Trophoblast cell (in vitro differentiated cells and primary cell): Measurements from ENCODE around the gene KDM4C.
A peak's percentile ranks its signal among the peaks of the same experiment; 100 is the strongest.

Experiments used
- DNase-seq, 2 donors: peaks; one replicate each; pipeline ENCODE4 v3.0.0-alpha.2; 2016
- H2AFZ ChIP-seq: 2 replicates; pipeline ENCODE4 v1.6.1; 2013; ENCODE audit warnings: low read length, moderate library complexity, mild to moderate bottlenecking; ENCODE audit not compliant: insufficient read depth, poor library complexity
- H2AK5ac ChIP-seq: 2 replicates; pipeline ENCODE4 v1.6.1; 2013; ENCODE audit warnings: mild to moderate bottlenecking, low read length
- H2BK120ac ChIP-seq: 2 replicates; pipeline ENCODE4 v1.6.1; 2013; ENCODE audit warnings: low read length, mild to moderate bottlenecking, moderate library complexity; ENCODE audit not compliant: insufficient read depth, poor library complexity
- H2BK12ac ChIP-seq: 2 replicates; pipeline ENCODE4 v1.6.1; 2013; ENCODE audit warnings: mild to moderate bottlenecking, low read length, moderate library complexity
- H2BK5ac ChIP-seq: 2 replicates; pipeline ENCODE4 v1.6.1; 2013; ENCODE audit warnings: low read length, low read depth, moderate library complexity, mild to moderate bottlenecking; ENCODE audit not compliant: poor library complexity
- H3K14ac ChIP-seq: 2 replicates; pipeline ENCODE4 v1.6.1; 2013; ENCODE audit warnings: mild to moderate bottlenecking, low read length
- H3K18ac ChIP-seq: 2 replicates; pipeline ENCODE4 v1.6.1; 2013; ENCODE audit warnings: mild to moderate bottlenecking, low read length
- H3K23ac ChIP-seq: 2 replicates; pipeline ENCODE4 v1.6.1; 2013; ENCODE audit warnings: low read length
- H3K27ac ChIP-seq: 2 replicates; pipeline ENCODE4 v1.5.1; 2013; ENCODE audit warnings: low read depth, mild to moderate bottlenecking, inconsistent platforms, low read length, moderate library complexity
- H3K27me3 ChIP-seq: 2 replicates; pipeline ENCODE4 v1.6.1; 2013; ENCODE audit warnings: inconsistent platforms, mild to moderate bottlenecking, low read length, moderate library complexity; ENCODE audit not compliant: insufficient read depth
- H3K36me3 ChIP-seq, 2 experiments: 1 replicate in 1 of 2; 2 replicates in 1 of 2; pipeline ENCODE4 v1.6.1; 2013; ENCODE audit warnings: low read length in 2 of 2, mild to moderate bottlenecking in 2 of 2, moderate library complexity in 1 of 2; ENCODE audit not compliant: insufficient read depth in 2 of 2, control insufficient read depth in 1 of 2
- H3K4ac ChIP-seq: 2 replicates; pipeline ENCODE4 v1.6.1; 2013; ENCODE audit warnings: low read depth, mild to moderate bottlenecking, low read length, moderate library complexity
- H3K4me1 ChIP-seq, 2 experiments: 1 replicate in 1 of 2; 2 replicates in 1 of 2; pipeline ENCODE4 v1.6.1; 2013; ENCODE audit warnings: low read length in 2 of 2, mild to moderate bottlenecking in 2 of 2, moderate library complexity in 1 of 2; ENCODE audit not compliant: insufficient read depth in 2 of 2, control insufficient read depth in 1 of 2
- H3K4me2 ChIP-seq: 2 replicates; pipeline ENCODE4 v1.6.1; 2013; ENCODE audit warnings: inconsistent platforms, mild to moderate bottlenecking, low read length, moderate library complexity
- H3K4me3 ChIP-seq: 2 replicates; pipeline ENCODE4 v1.5.1; 2013; ENCODE audit warnings: mild to moderate bottlenecking, low read depth, low read length, inconsistent platforms
- H3K79me1 ChIP-seq: one replicate; pipeline ENCODE4 v1.6.1; 2013; ENCODE audit warnings: low read length
- H3K79me2 ChIP-seq: 2 replicates; pipeline ENCODE4 v1.6.1; 2013; ENCODE audit warnings: low read length, mild to moderate bottlenecking; ENCODE audit not compliant: control insufficient read depth, insufficient read depth, poor library complexity
- H3K9ac ChIP-seq: 2 replicates; pipeline ENCODE4 v1.6.1; 2013; ENCODE audit warnings: mild to moderate bottlenecking, low read length
- H3K9me3 ChIP-seq: 2 replicates; pipeline ENCODE4 v1.6.1; 2013; ENCODE audit warnings: low read depth, mild to moderate bottlenecking, control low read depth, inconsistent platforms, low read length; ENCODE audit not compliant: insufficient read depth
- H4K12ac ChIP-seq: 2 replicates; pipeline ENCODE4 v1.6.1; 2013; ENCODE audit warnings: low read depth, mild to moderate bottlenecking, low read length, moderate library complexity
- H4K8ac ChIP-seq: 2 replicates; pipeline ENCODE4 v1.6.1; 2013; ENCODE audit warnings: low read depth, mild to moderate bottlenecking, low read length, moderate library complexity
- H4K91ac ChIP-seq: one replicate; pipeline ENCODE4 v1.6.1; 2013; ENCODE audit warnings: low read depth, mild to moderate bottlenecking, low read length, moderate library complexity
- WGBS: extraction: QIAGEN DNeasy Blood & Tissue Kit; methylation state at CpG from one replicate; pipeline ENCODE4 v1.1.7; 2013; ENCODE audit warnings: missing lambda C conversion rate; ENCODE audit not compliant: insufficient read length, insufficient coverage; ENCODE audit errors: extremely low coverage; 5-methylcytosine and 5-hydroxymethylcytosine counted together

Gene KDM4C

GRCh38 chr9:6897207-6897822 is 139.5 kb downstream of the KDM4C start:
- H3K9ac ChIP-seq: no peak overlapping the region
- no peak overlapping the region for H4K8ac ChIP-seq
- no peak overlapping the region for H2BK5ac ChIP-seq
- H2BK120ac ChIP-seq: no peak overlapping the region
- no peak overlapping the region for H2BK12ac ChIP-seq
- no CpG with 5 or more reads among the region's 1 CpG for WGBS
- no peak overlapping the region for H3K27ac ChIP-seq
- H3K79me1 ChIP-seq: no peaks in the 10 kb centered on the region
- no peaks in the 10 kb centered on the region for H3K79me2 ChIP-seq
- H2AK5ac ChIP-seq: no peak overlapping the region
- no peak overlapping the region for H4K91ac ChIP-seq
- H3K36me3 ChIP-seq: no peaks in the 10 kb centered on the region
- no peaks in the 10 kb centered on the region for H3K27me3 ChIP-seq
- H2AFZ ChIP-seq: no peak overlapping the region
- H4K12ac ChIP-seq: no peak overlapping the region
- H3K4me3 ChIP-seq: no peak overlapping the region
- no peak overlapping the region for H3K4me2 ChIP-seq
- no peak overlapping the region for H3K4ac ChIP-seq
- no peaks in the 10 kb centered on the region for H3K4me1 ChIP-seq
- H3K23ac ChIP-seq: no peak overlapping the region
- no peak overlapping the region for H3K14ac ChIP-seq
- H3K9me3 ChIP-seq: no peaks in the 10 kb centered on the region
- no peak overlapping the region for H3K18ac ChIP-seq
- peak in 1 of 2 donors; percentile 22 for DNase-seq

GRCh38 chr9:6897898-6898302 is 140.1 kb downstream of the KDM4C start:
- Histone ChIP-seq H3K18ac (no peak overlapping the region), H2AFZ (no peak overlapping the region), H3K36me3 (no peaks in the 10 kb centered on the region), H3K79me1 (no peaks in the 10 kb centered on the region), H2BK12ac (no peak overlapping the region), H3K9me3 (no peaks in the 10 kb centered on the region), H4K91ac (no peak overlapping the region), H3K9ac (no peak overlapping the region), H3K79me2 (no peaks in the 10 kb centered on the region), H3K27me3 (no peaks in the 10 kb centered on the region), H3K4me1 (no peaks in the 10 kb centered on the region), H4K8ac (no peak overlapping the region), H3K4ac (no peak overlapping the region), H4K12ac (no peak overlapping the region), H2BK5ac (no peak overlapping the region), H3K4me2 (no peak overlapping the region), H3K27ac (no peak overlapping the region), H2BK120ac (no peak overlapping the region), H3K14ac (no peak overlapping the region), H2AK5ac (no peak overlapping the region), H3K23ac (no peak overlapping the region), H3K4me3 (no peak overlapping the region)
- WGBS: no CpG with 5 or more reads among the region's 7 CpGs
- DNase-seq: peak; percentile 22 to 59

DNA sequence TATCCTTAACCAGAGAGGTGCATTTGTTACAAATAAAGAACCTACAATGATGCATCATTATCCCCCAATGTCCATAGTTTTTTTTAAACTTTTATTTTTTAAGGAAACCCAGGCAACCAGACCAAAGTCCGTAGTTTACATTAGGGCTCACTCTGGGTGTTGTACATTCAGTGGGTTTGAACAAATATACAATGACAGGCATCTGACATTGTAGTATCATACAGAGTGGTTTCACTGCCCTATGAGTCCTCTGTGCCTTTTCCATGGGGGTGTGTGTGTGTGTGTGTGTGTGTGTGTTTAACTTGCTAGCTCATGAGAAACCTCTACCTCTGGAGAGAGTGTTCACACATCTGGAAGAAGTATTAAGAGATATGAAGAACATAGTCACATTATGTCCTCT is 141.5 kb downstream of the KDM4C start:
- H2BK12ac ChIP-seq: no peak overlapping the region
- no peak overlapping the region for H2AK5ac ChIP-seq
- no peaks in the 10 kb centered on the region for H3K27me3 ChIP-seq
- H4K91ac ChIP-seq: no peak overlapping the region
- no CpG with 5 or more reads among the region's 1 CpG for WGBS
- no peak overlapping the region for H2BK120ac ChIP-seq
- H3K4me3 ChIP-seq: no peak overlapping the region
- no peak overlapping the region for H4K8ac ChIP-seq
- DNase-seq: no peak
- no peak overlapping the region for H3K23ac ChIP-seq
- no peak overlapping the region for H4K12ac ChIP-seq
- no peak overlapping the region for H3K14ac ChIP-seq
- no peaks in the 10 kb centered on the region for H3K4me1 ChIP-seq
- H3K79me1 ChIP-seq: no peaks in the 10 kb centered on the region
- H3K79me2 ChIP-seq: no peaks in the 10 kb centered on the region
- no peak overlapping the region for H2AFZ ChIP-seq
- H2BK5ac ChIP-seq: no peak overlapping the region
- H3K9me3 ChIP-seq: no peaks in the 10 kb centered on the region
- H3K36me3 ChIP-seq: no peaks in the 10 kb centered on the region
- H3K4ac ChIP-seq: no peak overlapping the region
- no peak overlapping the region for H3K9ac ChIP-seq
- no peak overlapping the region for H3K4me2 ChIP-seq
- no peak overlapping the region for H3K18ac ChIP-seq
- H3K27ac ChIP-seq: no peak overlapping the region

- no peak overlapping the region for H3K9ac ChIP-seq
- H3K14ac ChIP-seq: no peak overlapping the region
- no peak overlapping the region for H3K4me3 ChIP-seq
- DNase-seq: no peak
- H3K4ac ChIP-seq: no peak overlapping the region
- no peaks in the 10 kb centered on the region for H3K36me3 ChIP-seq
- H3K4me1 ChIP-seq: no peaks in the 10 kb centered on the region
- no peaks in the 10 kb centered on the region for H3K27me3 ChIP-seq
- no peak overlapping the region for H2BK12ac ChIP-seq
- no peaks in the 10 kb centered on the region for H3K9me3 ChIP-seq
- no peak overlapping the region for H3K23ac ChIP-seq
- no peak overlapping the region for H2AFZ ChIP-seq
- no peak overlapping the region for H2AK5ac ChIP-seq
- H3K27ac ChIP-seq: no peak overlapping the region
- no peaks in the 10 kb centered on the region for H3K79me1 ChIP-seq
- H4K12ac ChIP-seq: no peak overlapping the region
- H2BK120ac ChIP-seq: no peak overlapping the region
- H4K8ac ChIP-seq: no peak overlapping the region
- H3K79me2 ChIP-seq: no peaks in the 10 kb centered on the region
- no peak overlapping the region for H3K4me2 ChIP-seq
- WGBS: no CpG with 5 or more reads among the region's 7 CpGs
- H4K91ac ChIP-seq: no peak overlapping the region
- no peak overlapping the region for H3K18ac ChIP-seq
- H2BK5ac ChIP-seq: no peak overlapping the region
These were observed 142.7 kb downstream of the KDM4C start for GRCh38 chr9:6900440-6900883.
